Activated CD4-positive, alpha-beta T cell treated with anti-CD3 and anti-CD28 coated beads for 36 hours (primary cell): ENCODE measurements around the gene TFEB. TPM values are rescaled to one million over a fixed set of nuclear protein-coding genes. Genes with fewer than 3 reads are reported as not detected.

Experiments used
- ATAC-seq: fragments of 200-7000 bp; cut with Tn5 transposase; one replicate; pipeline ENCODE4 v1.10.0; 2021; ENCODE audit warnings: mild to moderate bottlenecking, moderate library complexity
- CTCF ChIA-PET: fragments of 350-600 bp; sonication (Branson Sonifier 250); formaldehyde crosslinking; loops from one replicate; lab custom pipeline; 2021; ENCODE audit warnings: antibody characterized with exemption; lab: Charles Lee
- POLR2A ChIA-PET: fragments of 350-600 bp; sonication (Branson Sonifier 250); formaldehyde crosslinking; loops from one replicate; lab custom pipeline; 2021; ENCODE audit warnings: antibody characterized with exemption, inconsistent platforms; lab: Charles Lee
- DNase-seq: peaks from one replicate; pipeline ENCODE4 v3.0.0-alpha.2; 2020
- H3K27ac Mint-ChIP-seq: one replicate; pipeline ENCODE4 v1.8.0; 2021; ENCODE audit warnings: mixed read lengths
- H3K27me3 Mint-ChIP-seq: one replicate; pipeline ENCODE4 v1.8.0; 2021; ENCODE audit warnings: mixed read lengths
- H3K36me3 Mint-ChIP-seq: one replicate; pipeline ENCODE4 v1.8.0; 2021; ENCODE audit warnings: low read depth, mixed read lengths
- H3K4me1 Mint-ChIP-seq: one replicate; pipeline ENCODE4 v1.8.0; 2021; ENCODE audit warnings: mixed read lengths
- H3K4me3 Mint-ChIP-seq: one replicate; pipeline ENCODE4 v1.8.0; 2021; ENCODE audit warnings: mild to moderate bottlenecking, moderate library complexity, mixed read lengths
- H3K9me3 Mint-ChIP-seq: one replicate; pipeline ENCODE4 v1.8.0; 2021; ENCODE audit warnings: low read depth, mixed read lengths
- intact Hi-C, 2 experiments: fragments of 100-400 bp; cut with DNase I in 1 of 2; cut with micrococcal nuclease in 1 of 2; formaldehyde crosslinking; loops; one replicate each; pipeline versions ENCODE4 v1.14.2 to v1.15.1; 2022 to 2024; cut with DNase I, micrococcal nuclease
- total RNA-seq, 2 experiments: library from RNA; stranded (reverse); gene quantifications; one replicate each; pipeline ENCODE4 v1.2.3, GENCODE V29; 2021

Gene TFEB
- total RNA-seq, 2 experiments from 2014 or later: 8.5 to 9.2 TPM

DNA sequence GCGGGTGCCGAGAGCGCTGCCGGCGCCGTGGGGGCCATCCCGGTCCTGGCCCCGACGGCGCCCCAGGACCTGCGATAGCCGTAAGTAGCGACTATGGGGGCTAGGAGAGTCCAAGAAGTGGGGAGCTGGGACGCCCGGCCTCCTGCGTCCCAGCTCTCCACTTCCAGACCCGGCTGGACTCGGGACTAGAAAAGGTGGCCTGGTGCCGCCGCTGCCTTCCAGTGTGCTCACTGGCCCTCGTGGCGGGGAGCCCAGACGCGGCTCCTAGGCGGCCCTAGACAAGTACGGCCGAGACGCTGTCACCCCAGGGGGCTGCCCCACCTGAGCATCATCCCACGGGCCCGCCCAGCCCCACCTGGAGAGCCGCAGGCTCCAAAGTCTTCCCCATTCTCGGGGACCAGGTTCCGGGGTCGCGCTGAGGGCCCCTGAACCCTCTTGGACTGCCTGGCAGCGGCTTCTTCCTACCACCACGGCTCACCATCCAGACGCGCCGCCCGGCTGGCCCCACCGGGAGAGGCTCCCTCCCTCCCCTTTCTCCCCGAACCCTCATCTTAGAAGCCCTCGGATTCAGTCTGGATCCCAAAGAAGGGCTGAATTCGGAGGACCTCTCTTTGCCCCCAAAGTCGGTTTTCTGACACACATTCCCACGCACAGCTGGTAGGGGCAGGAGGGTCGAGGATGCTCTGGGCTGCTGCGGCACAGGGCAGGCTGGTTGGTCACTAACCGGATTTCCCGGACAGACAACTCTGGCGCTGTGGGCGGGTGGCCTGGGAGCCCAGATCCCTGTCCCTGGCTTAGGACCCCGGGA, 98.0 kb downstream of the TFEB start:
- H3K9me3 Mint-ChIP-seq: no peaks in the 10 kb centered on the region
- ChIA-PET CTCF (interaction anchor here (0.8 kb wide), 1 partner anchor 46 kb away, joined by 3 read pairs; no protein-coding TSS in a partner anchor), POLR2A (interaction anchor here (0.6 kb wide), 1 partner anchor 151 kb away, joined by 3 read pairs; no protein-coding TSS in a partner anchor)
- peaks cover 41% of the 10 kb centered on the region for H3K27me3 Mint-ChIP-seq
- intact Hi-C loops: no loop called here
- DNase-seq (no peak), ATAC-seq (no peak)
- H3K36me3 Mint-ChIP-seq: no peaks in the 10 kb centered on the region
- H3K27ac Mint-ChIP-seq: no peak overlapping the region
- H3K4me3 Mint-ChIP-seq: peak overlapping the region; percentile 13
- H3K4me1 Mint-ChIP-seq: peaks cover 6% of the 10 kb centered on the region

DNA sequence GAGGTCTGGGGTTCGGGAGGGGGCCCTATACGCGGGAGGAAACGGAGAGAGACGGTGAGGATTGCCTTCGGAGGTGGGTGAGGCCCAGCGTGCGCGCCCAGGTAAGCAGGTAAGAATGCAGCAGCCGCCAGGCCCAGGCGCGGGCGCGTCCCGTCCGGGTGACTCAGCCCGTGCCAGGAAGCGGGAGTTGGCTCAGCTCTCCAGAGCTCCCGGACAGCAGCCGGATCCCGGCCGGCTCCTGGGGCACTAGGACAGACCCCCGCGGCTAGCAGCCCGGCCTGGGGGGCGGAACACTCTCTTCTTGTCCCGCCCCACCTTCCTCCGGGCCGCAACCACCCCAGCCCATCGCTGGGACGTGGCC, 98.6 kb downstream of the TFEB start:
- ATAC-seq: no peak
- ChIA-PET CTCF (interaction anchor here (0.8 kb wide), 1 partner anchor 46 kb away, joined by 3 read pairs; no protein-coding TSS in a partner anchor), POLR2A (no interaction called here)
- no peak for DNase-seq
- Mint-ChIP-seq H3K27ac (no peak overlapping the region), H3K4me3 (no peak overlapping the region), H3K36me3 (no peaks in the 10 kb centered on the region), H3K4me1 (peaks cover 6% of the 10 kb centered on the region), H3K27me3 (peaks cover 41% of the 10 kb centered on the region), H3K9me3 (no peaks in the 10 kb centered on the region)
- intact Hi-C loops: no loop called here

GRCh38 chr6:41635365-41635764, 100.0 kb downstream of the TFEB start:
- H3K36me3 Mint-ChIP-seq: no peaks in the 10 kb centered on the region
- no peak for ATAC-seq
- H3K27ac Mint-ChIP-seq: no peak overlapping the region
- peaks cover 6% of the 10 kb centered on the region for H3K4me1 Mint-ChIP-seq
- H3K27me3 Mint-ChIP-seq: peaks cover 34% of the 10 kb centered on the region
- no peak for DNase-seq
- intact Hi-C loops: no loop called here
- POLR2A ChIA-PET: no interaction called here
- CTCF ChIA-PET: interaction anchor here (0.6 to 1.5 kb wide), 2 partner anchors 45 to 48 kb away, joined by 3 to 4 read pairs; no protein-coding TSS in a partner anchor
- H3K4me3 Mint-ChIP-seq: no peak overlapping the region
- H3K9me3 Mint-ChIP-seq: no peaks in the 10 kb centered on the region

- H3K9me3 Mint-ChIP-seq: no peaks in the 10 kb centered on the region
These were observed 100.8 kb downstream of the TFEB start for GRCh38 chr6:41634657-41635056.

More at GRCh38 chr6:41634657-41635056, 100.8 kb downstream of the TFEB start:
- H3K27ac Mint-ChIP-seq: no peak overlapping the region
- peaks cover 6% of the 10 kb centered on the region for H3K4me1 Mint-ChIP-seq
- intact Hi-C loops: no loop called here
- ChIA-PET CTCF (interaction anchor here (1.5 kb wide), 1 partner anchor 46 kb away, joined by 3 read pairs; no protein-coding TSS in a partner anchor), POLR2A (no interaction called here)
- peaks cover 28% of the 10 kb centered on the region for H3K27me3 Mint-ChIP-seq
- H3K36me3 Mint-ChIP-seq: no peaks in the 10 kb centered on the region
- no peak overlapping the region for H3K4me3 Mint-ChIP-seq
- DNase-seq (no peak), ATAC-seq (no peak)

Other genes with a start within 250 kb of the TFEB start
- gene FOXP4, start 189.2 kb downstream of the TFEB start, total RNA-seq: 10 to 100 TPM; 11.1 to 13.8 TPM
- not detected for gene MDFI, start 97.1 kb downstream of the TFEB start, total RNA-seq
- gene PGC, start 11.8 kb upstream of the TFEB start, total RNA-seq: not detected
- 1 to 10 TPM; 4.8 to 5.6 TPM for gene FRS3, start 44.3 kb upstream of the TFEB start, total RNA-seq
- not detected for gene PRICKLE4, start 45.2 kb upstream of the TFEB start, total RNA-seq
- gene TOMM6, start 52.1 kb upstream of the TFEB start, total RNA-seq: 100 to 1,000 TPM; 282 to 345 TPM
- 1 to 10 TPM; 5.6 to 7.3 TPM for gene USP49, start 159.8 kb upstream of the TFEB start, total RNA-seq
- 10 to 100 TPM; 19.4 to 21.6 TPM for gene MED20, start 185.5 kb upstream of the TFEB start, total RNA-seq
- gene BYSL, start 185.9 kb upstream of the TFEB start, total RNA-seq: 10 to 100 TPM; 51.6 to 56.0 TPM
- gene CCND3, start 206.2 kb upstream of the TFEB start, total RNA-seq: 100 to 1,000 TPM; 625 to 806 TPM